A673 (cell line): Measurements from ENCODE around the gene CENPF. TPM values are rescaled to one million over a fixed set of nuclear protein-coding genes. Genes with fewer than 3 reads are reported as not detected.

Source experiments
- BruUV-seq: library from RNA; stranded (reverse); fragments of 400-500 nt; replicated peaks from 2 replicates; lab custom pipeline; 2021; lab: Mats Ljungman, UMichigan
- CTCF ChIA-PET: fragments of 300-600 bp; sonication (Branson Sonifier 250); formaldehyde crosslinking; loops from one replicate; lab custom pipeline; 2022; ENCODE audit warnings: antibody characterized with exemption; lab: Charles Lee
- POLR2A ChIA-PET: fragments of 300-600 bp; sonication (Branson Sonifier 250); formaldehyde crosslinking; loops from one replicate; lab custom pipeline; 2022; ENCODE audit warnings: antibody characterized with exemption; ENCODE audit not compliant: low non-redundant PET; lab: Charles Lee
- DNase-seq: peaks from one replicate; pipeline ENCODE4 v3.0.0-alpha.2; 2015; ENCODE audit warnings: low spot score
- H3K27ac ChIP-seq: fragments of 200-600 bp; sonication (generic); 2 replicates; pipeline ENCODE4 v1.5.1; 2016; ENCODE audit warnings: mixed run types, low read depth, mild to moderate bottlenecking, mixed read lengths, antibody characterized with exemption, low read length; ENCODE audit not compliant: poor library complexity, severe bottlenecking
- H3K27me3 ChIP-seq: fragments of 200-600 bp; sonication (generic); replicated peaks from 2 replicates; pipeline ENCODE4 v1.6.1; 2017; ENCODE audit warnings: mixed run types, low read depth, mild to moderate bottlenecking, mixed read lengths, antibody characterized with exemption, low read length; ENCODE audit not compliant: insufficient read depth, poor library complexity
- H3K36me3 ChIP-seq: fragments of 200-600 bp; sonication (generic); 2 replicates; pipeline ENCODE4 v1.6.1; 2016; ENCODE audit warnings: mixed run types, mild to moderate bottlenecking, mixed read lengths, antibody characterized with exemption, low read length; ENCODE audit not compliant: insufficient read depth, poor library complexity, severe bottlenecking
- H3K4me1 ChIP-seq: fragments of 200-600 bp; sonication (generic); 2 replicates; pipeline ENCODE4 v1.6.1; 2017; ENCODE audit warnings: mixed run types, mild to moderate bottlenecking, mixed read lengths, antibody characterized with exemption, low read length; ENCODE audit not compliant: insufficient read depth, poor library complexity, severe bottlenecking
- H3K4me3 ChIP-seq: fragments of 200-600 bp; sonication (generic); 2 replicates; pipeline ENCODE4 v1.5.1; 2016; ENCODE audit warnings: low read depth, mixed run types, mild to moderate bottlenecking, mixed read lengths, low read length; ENCODE audit not compliant: poor library complexity, severe bottlenecking
- H3K9me3 ChIP-seq: fragments of 200-600 bp; sonication (generic); 2 replicates; pipeline ENCODE4 v1.6.1; 2016; ENCODE audit warnings: mixed run types, low read depth, mild to moderate bottlenecking, mixed read lengths, antibody characterized with exemption, low read length; ENCODE audit not compliant: poor library complexity, severe bottlenecking
- CTCF ChIP-seq: fragments of 300-800, 200-600 bp; sonication (generic); conservative IDR thresholded peaks from 2 replicates; pipeline ENCODE4 v1.5.1; 2017; ENCODE audit warnings: low read depth, mild to moderate bottlenecking, antibody characterized with exemption, low read length, moderate library complexity, mixed read lengths
- EZH2 ChIP-seq: fragments of 200-600 bp; sonication (generic); IDR thresholded peaks from 2 replicates; pipeline ENCODE4 v1.6.1; 2017; ENCODE audit warnings: borderline replicate concordance, low read depth, mild to moderate bottlenecking, mixed read lengths, antibody characterized with exemption, low read length; ENCODE audit not compliant: poor library complexity, severe bottlenecking
- intact Hi-C: fragments of 100-400 bp; cut with micrococcal nuclease; formaldehyde crosslinking; loops from one replicate; pipeline ENCODE4 v1.10.0; 2022; ENCODE audit not compliant: unreplicated experiment
- total RNA-seq: library from RNA; stranded (reverse); gene quantifications from 2 replicates; pipeline ENCODE4 v1.2.3, GENCODE V29; 2021

The CENPF gene
- total RNA-seq, 1 experiment from 2014 or later, result 273 TPM

- POLR2A ChIA-PET, result no interaction called here
- no peak overlapping the region for H3K4me3 ChIP-seq
- intact Hi-C loops, result no loop called here
- BruUV-seq, result no TSS peak
- no peaks in the 10 kb centered on the region for H3K9me3 ChIP-seq
- CTCF ChIA-PET, result no interaction called here
- no peak for TF ChIP-seq EZH2
- no peak for TF ChIP-seq CTCF
- H3K27ac ChIP-seq, result no peak overlapping the region
- peaks cover 8% of the 10 kb centered on the region for H3K4me1 ChIP-seq
- DNase-seq, result no peak
- no peaks in the 10 kb centered on the region for H3K27me3 ChIP-seq
- peaks cover 98% of the 10 kb centered on the region for H3K36me3 ChIP-seq
Observed at GRCh38 chr1:214657299-214657698, 54.3 kb downstream of the CENPF start.

DNA sequence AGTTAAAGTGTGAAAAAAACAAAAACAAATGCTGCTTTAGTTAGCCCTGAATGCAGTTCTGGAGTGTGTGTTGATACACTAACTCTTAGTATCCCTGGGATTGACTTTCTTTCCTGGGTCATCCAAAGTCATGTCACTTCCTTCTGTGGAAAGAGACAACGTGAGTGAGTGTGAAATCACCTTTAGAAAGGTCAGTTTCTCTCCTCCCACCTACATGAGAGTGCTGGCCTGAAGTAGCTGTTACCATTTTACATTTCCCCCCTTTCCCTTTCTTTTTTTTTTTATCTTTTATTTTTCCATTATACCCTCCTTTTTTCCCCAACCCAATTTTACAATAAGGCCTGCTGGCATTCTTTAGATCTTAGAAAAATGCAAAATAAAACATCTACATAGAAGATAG, 55.2 kb downstream of the CENPF start:
- ChIA-PET CTCF (no interaction called here), POLR2A (no interaction called here)
- intact Hi-C loops, result no loop called here

GRCh38 chr1:214658785-214659184, 55.8 kb downstream of the CENPF start:
- BruUV-seq, result no TSS peak
- intact Hi-C loops, result loop anchor here (1.0 kb wide), 1 partner anchor 488 kb away; no protein-coding TSS in a partner anchor
- TF ChIP-seq EZH2, result no peak
- TF ChIP-seq CTCF, result peak; percentile 36
- Histone ChIP-seq H3K9me3 (no peaks in the 10 kb centered on the region), H3K27ac (no peak overlapping the region), H3K36me3 (peaks cover 99% of the 10 kb centered on the region), H3K4me1 (peaks cover 8% of the 10 kb centered on the region), H3K27me3 (no peaks in the 10 kb centered on the region), H3K4me3 (no peak overlapping the region)
- CTCF ChIA-PET, result no interaction called here
- POLR2A ChIA-PET, result interaction anchor here (0.6 kb wide), 1 partner anchor 445 kb away, joined by 4 read pairs; no protein-coding TSS in a partner anchor
- DNase-seq, result peak; percentile 9

More for the DNA sequence above, 55.2 kb downstream of the CENPF start:
- Histone ChIP-seq H3K36me3 (peaks cover 99% of the 10 kb centered on the region), H3K4me3 (no peak overlapping the region), H3K4me1 (peaks cover 8% of the 10 kb centered on the region), H3K27ac (no peak overlapping the region), H3K9me3 (no peaks in the 10 kb centered on the region), H3K27me3 (no peaks in the 10 kb centered on the region)
- BruUV-seq, result no TSS peak
- TF ChIP-seq EZH2 (no peak), CTCF (no peak)
- DNase-seq, result no peak
